Neural cell (in vitro differentiated cells): ENCODE data around the gene RAE1.

Experiments used
- EP300 ChIP-seq: fragments of 450-650 bp; conservative IDR thresholded peaks from 2 replicates; pipeline ENCODE4 v1.6.1; 2014; ENCODE audit warnings: antibody characterized with exemption, mild to moderate bottlenecking, moderate library complexity; ENCODE audit not compliant: poor library complexity, severe bottlenecking
- POLR2AphosphoS5 ChIP-seq: IDR thresholded peaks from 2 replicates; pipeline ENCODE4 v1.6.1; 2012
- TAF1 ChIP-seq: IDR thresholded peaks from 2 replicates; pipeline ENCODE4 v1.6.1; 2012; ENCODE audit warnings: low read depth
- TF ChIP-seq, protein P1 (sequence below): fragments of 450-650 bp; IDR thresholded peaks from 2 replicates; pipeline ENCODE4 v1.5.1; 2014; ENCODE audit warnings: antibody characterized with exemption, mild to moderate bottlenecking, moderate library complexity; ENCODE audit not compliant: poor library complexity, severe bottlenecking
- TF ChIP-seq, protein P2 (sequence below): IDR thresholded peaks from 2 replicates; pipeline ENCODE4 v1.6.1; 2012; ENCODE audit warnings: borderline replicate concordance

DNA sequence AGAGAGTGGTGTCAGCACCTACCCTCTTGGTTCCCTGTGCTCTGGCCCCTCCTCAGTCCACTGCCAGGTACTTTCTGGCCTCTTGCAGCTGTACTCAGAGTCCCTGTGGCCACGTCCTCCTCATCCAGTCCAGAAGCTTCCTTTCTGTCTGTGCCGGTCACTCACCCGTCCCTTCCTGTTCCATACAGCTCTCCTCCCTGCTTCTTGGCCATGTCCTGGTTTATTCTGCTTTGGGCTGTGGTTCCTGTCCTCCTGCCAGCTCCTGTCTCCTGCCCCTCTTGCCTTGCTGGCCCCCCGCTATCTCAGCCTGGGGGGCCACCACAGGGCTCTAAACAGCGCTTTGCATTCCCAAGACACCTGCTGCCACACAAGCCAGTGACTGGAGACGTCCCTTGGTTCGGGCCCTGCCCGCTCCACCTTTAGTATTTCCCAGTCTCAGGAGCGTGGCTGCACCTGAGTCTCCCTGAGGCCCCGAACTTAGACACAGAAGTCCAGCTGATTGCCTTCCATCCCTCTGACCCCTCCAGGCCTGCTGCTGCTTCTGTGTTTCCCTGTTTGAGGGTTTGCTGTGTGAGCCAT lies 24.7 kb downstream of the RAE1 start:
- TF ChIP-seq, protein P1, sequence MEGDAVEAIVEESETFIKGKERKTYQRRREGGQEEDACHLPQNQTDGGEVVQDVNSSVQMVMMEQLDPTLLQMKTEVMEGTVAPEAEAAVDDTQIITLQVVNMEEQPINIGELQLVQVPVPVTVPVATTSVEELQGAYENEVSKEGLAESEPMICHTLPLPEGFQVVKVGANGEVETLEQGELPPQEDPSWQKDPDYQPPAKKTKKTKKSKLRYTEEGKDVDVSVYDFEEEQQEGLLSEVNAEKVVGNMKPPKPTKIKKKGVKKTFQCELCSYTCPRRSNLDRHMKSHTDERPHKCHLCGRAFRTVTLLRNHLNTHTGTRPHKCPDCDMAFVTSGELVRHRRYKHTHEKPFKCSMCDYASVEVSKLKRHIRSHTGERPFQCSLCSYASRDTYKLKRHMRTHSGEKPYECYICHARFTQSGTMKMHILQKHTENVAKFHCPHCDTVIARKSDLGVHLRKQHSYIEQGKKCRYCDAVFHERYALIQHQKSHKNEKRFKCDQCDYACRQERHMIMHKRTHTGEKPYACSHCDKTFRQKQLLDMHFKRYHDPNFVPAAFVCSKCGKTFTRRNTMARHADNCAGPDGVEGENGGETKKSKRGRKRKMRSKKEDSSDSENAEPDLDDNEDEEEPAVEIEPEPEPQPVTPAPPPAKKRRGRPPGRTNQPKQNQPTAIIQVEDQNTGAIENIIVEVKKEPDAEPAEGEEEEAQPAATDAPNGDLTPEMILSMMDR = no peak
- TF ChIP-seq, protein P2, sequence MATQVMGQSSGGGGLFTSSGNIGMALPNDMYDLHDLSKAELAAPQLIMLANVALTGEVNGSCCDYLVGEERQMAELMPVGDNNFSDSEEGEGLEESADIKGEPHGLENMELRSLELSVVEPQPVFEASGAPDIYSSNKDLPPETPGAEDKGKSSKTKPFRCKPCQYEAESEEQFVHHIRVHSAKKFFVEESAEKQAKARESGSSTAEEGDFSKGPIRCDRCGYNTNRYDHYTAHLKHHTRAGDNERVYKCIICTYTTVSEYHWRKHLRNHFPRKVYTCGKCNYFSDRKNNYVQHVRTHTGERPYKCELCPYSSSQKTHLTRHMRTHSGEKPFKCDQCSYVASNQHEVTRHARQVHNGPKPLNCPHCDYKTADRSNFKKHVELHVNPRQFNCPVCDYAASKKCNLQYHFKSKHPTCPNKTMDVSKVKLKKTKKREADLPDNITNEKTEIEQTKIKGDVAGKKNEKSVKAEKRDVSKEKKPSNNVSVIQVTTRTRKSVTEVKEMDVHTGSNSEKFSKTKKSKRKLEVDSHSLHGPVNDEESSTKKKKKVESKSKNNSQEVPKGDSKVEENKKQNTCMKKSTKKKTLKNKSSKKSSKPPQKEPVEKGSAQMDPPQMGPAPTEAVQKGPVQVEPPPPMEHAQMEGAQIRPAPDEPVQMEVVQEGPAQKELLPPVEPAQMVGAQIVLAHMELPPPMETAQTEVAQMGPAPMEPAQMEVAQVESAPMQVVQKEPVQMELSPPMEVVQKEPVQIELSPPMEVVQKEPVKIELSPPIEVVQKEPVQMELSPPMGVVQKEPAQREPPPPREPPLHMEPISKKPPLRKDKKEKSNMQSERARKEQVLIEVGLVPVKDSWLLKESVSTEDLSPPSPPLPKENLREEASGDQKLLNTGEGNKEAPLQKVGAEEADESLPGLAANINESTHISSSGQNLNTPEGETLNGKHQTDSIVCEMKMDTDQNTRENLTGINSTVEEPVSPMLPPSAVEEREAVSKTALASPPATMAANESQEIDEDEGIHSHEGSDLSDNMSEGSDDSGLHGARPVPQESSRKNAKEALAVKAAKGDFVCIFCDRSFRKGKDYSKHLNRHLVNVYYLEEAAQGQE = no peak
- TF ChIP-seq EP300 (no peak), POLR2AphosphoS5 (no peak), TAF1 (no peak)
